ENCODE measurements around the gene KDM2B. TPM values are rescaled to one million over a fixed set of nuclear protein-coding genes. Genes with fewer than 3 reads are reported as not detected.

KDM2B gene
- total RNA-seq, 1 experiment from 2014 or later, result 39.1 TPM

GRCh38 chr12:121532503-121533393, 48.1 kb downstream of the KDM2B start:
- Histone ChIP-seq H3K36me3 (ENCODE audit: insufficient read depth, low read length) (no peaks in the 10 kb centered on the region; the same call in 1 of the 2 replicates), H3K4me3 (ENCODE audit: low read length) (no peak overlapping the region), H2AFZ (ENCODE audit: low read length) (no peak overlapping the region), H3K9ac (ENCODE audit: low read length) (no peak overlapping the region), H3K27me3 (ENCODE audit: low read length) (no peaks in the 10 kb centered on the region), H3K4me1 (ENCODE audit: low read length) (peaks cover 57% of the 10 kb centered on the region), H3K79me2 (ENCODE audit: low read length) (peaks cover 30% of the 10 kb centered on the region), H3K27ac (ENCODE audit: low read length) (peak overlapping the region; percentile 99), H4K20me1 (ENCODE audit: insufficient read depth, low read depth, low read length) (no peaks in the 10 kb centered on the region), H3K4me2 (ENCODE audit: low read depth, low read length, poor library complexity, severe bottlenecking) (no peak overlapping the region), H3K9me2 (replicated peaks; ENCODE audit: insufficient read depth, low read length) (no peaks in the 10 kb centered on the region), H3K9me3 (ENCODE audit: low read length) (no peaks in the 10 kb centered on the region)
- DNase-seq, result no peak

GRCh38 chr12:121531356-121531750, 49.5 kb downstream of the KDM2B start:
- H2AFZ ChIP-seq (ENCODE audit: low read length), result no peak overlapping the region
- no peaks in the 10 kb centered on the region; the same call in 1 of the 2 replicates for H3K36me3 ChIP-seq (ENCODE audit: insufficient read depth, low read length)
- no peak for DNase-seq
- no peaks in the 10 kb centered on the region for H4K20me1 ChIP-seq (ENCODE audit: insufficient read depth, low read depth, low read length)
- no peak overlapping the region for H3K4me2 ChIP-seq (ENCODE audit: low read depth, low read length, poor library complexity, severe bottlenecking)
- H3K27ac ChIP-seq (ENCODE audit: low read length), result peak overlapping the region; percentile 77
- H3K27me3 ChIP-seq (ENCODE audit: low read length), result no peaks in the 10 kb centered on the region
- H3K9me3 ChIP-seq (ENCODE audit: low read length), result no peaks in the 10 kb centered on the region
- peaks cover 32% of the 10 kb centered on the region for H3K79me2 ChIP-seq (ENCODE audit: low read length)
- H3K4me3 ChIP-seq (ENCODE audit: low read length), result no peak overlapping the region
- H3K4me1 ChIP-seq (ENCODE audit: low read length), result peaks cover 47% of the 10 kb centered on the region
- H3K9me2 ChIP-seq (replicated peaks; ENCODE audit: insufficient read depth, low read length), result no peaks in the 10 kb centered on the region
- H3K9ac ChIP-seq (ENCODE audit: low read length), result no peak overlapping the region

GRCh38 chr12:121530600-121531355, 50.0 kb downstream of the KDM2B start:
- Histone ChIP-seq H3K27me3 (ENCODE audit: low read length) (no peaks in the 10 kb centered on the region), H2AFZ (ENCODE audit: low read length) (peak overlapping the region; percentile 28; the same call in 1 of the 2 replicates), H3K9me2 (replicated peaks; ENCODE audit: insufficient read depth, low read length) (no peaks in the 10 kb centered on the region), H3K4me3 (ENCODE audit: low read length) (no peak overlapping the region; the same call in 1 of the 2 replicates), H3K79me2 (ENCODE audit: low read length) (peaks cover 31% of the 10 kb centered on the region), H3K4me2 (ENCODE audit: low read depth, low read length, poor library complexity, severe bottlenecking) (peak overlapping the region; percentile 40), H3K36me3 (ENCODE audit: insufficient read depth, low read length) (no peaks in the 10 kb centered on the region; the same call in 1 of the 2 replicates), H3K9me3 (ENCODE audit: low read length) (no peaks in the 10 kb centered on the region), H3K4me1 (ENCODE audit: low read length) (peaks cover 46% of the 10 kb centered on the region), H3K9ac (ENCODE audit: low read length) (peak overlapping the region; percentile 52), H3K27ac (ENCODE audit: low read length) (peak overlapping the region; percentile 77), H4K20me1 (ENCODE audit: insufficient read depth, low read depth, low read length) (no peaks in the 10 kb centered on the region)
- peak; percentile 88 for DNase-seq

GRCh38 chr12:121529184-121529583, 51.6 kb downstream of the KDM2B start:
- Histone ChIP-seq H3K79me2 (ENCODE audit: low read length) (peaks cover 18% of the 10 kb centered on the region; the same call in 1 of the 2 replicates), H3K4me2 (ENCODE audit: low read depth, low read length, poor library complexity, severe bottlenecking) (no peak overlapping the region), H3K36me3 (ENCODE audit: insufficient read depth, low read length) (no peaks in the 10 kb centered on the region; the same call in 1 of the 2 replicates), H4K20me1 (ENCODE audit: insufficient read depth, low read depth, low read length) (no peaks in the 10 kb centered on the region), H3K9me2 (replicated peaks; ENCODE audit: insufficient read depth, low read length) (no peaks in the 10 kb centered on the region), H2AFZ (ENCODE audit: low read length) (no peak overlapping the region), H3K4me1 (ENCODE audit: low read length) (peaks cover 46% of the 10 kb centered on the region), H3K4me3 (ENCODE audit: low read length) (no peak overlapping the region), H3K9ac (ENCODE audit: low read length) (no peak overlapping the region), H3K27ac (ENCODE audit: low read length) (no peak overlapping the region), H3K9me3 (ENCODE audit: low read length) (no peaks in the 10 kb centered on the region), H3K27me3 (ENCODE audit: low read length) (no peaks in the 10 kb centered on the region)
- DNase-seq, result no peak

GRCh38 chr12:121525411-121525810, 55.4 kb downstream of the KDM2B start:
- DNase-seq, result no peak
- no peaks in the 10 kb centered on the region for H4K20me1 ChIP-seq (ENCODE audit: insufficient read depth, low read depth, low read length)

GRCh38 chr12:121524196-121524916, 56.5 kb downstream of the KDM2B start:
- Histone ChIP-seq H3K4me2 (ENCODE audit: low read depth, low read length, poor library complexity, severe bottlenecking) (peak overlapping the region; percentile 63), H3K27ac (ENCODE audit: low read length) (peak overlapping the region; percentile 94), H3K9me3 (ENCODE audit: low read length) (no peaks in the 10 kb centered on the region), H3K4me3 (ENCODE audit: low read length) (peak overlapping the region; percentile 57), H4K20me1 (ENCODE audit: insufficient read depth, low read depth, low read length) (no peaks in the 10 kb centered on the region), H3K27me3 (ENCODE audit: low read length) (no peaks in the 10 kb centered on the region), H3K9ac (ENCODE audit: low read length) (peak overlapping the region; percentile 72), H2AFZ (ENCODE audit: low read length) (0 out of 2 replicates have a peak overlapping the region, but pooled peaks have one; percentile 18), H3K36me3 (ENCODE audit: insufficient read depth, low read length) (peaks cover 11% of the 10 kb centered on the region), H3K9me2 (replicated peaks; ENCODE audit: insufficient read depth, low read length) (no peaks in the 10 kb centered on the region), H3K79me2 (ENCODE audit: low read length) (peaks cover 18% of the 10 kb centered on the region; the same call in 1 of the 2 replicates), H3K4me1 (ENCODE audit: low read length) (peaks cover 38% of the 10 kb centered on the region)
- DNase-seq, result peak; percentile 86

More at GRCh38 chr12:121525411-121525810, 55.4 kb downstream of the KDM2B start:
- Histone ChIP-seq H3K4me3 (ENCODE audit: low read length) (no peak overlapping the region), H3K4me2 (ENCODE audit: low read depth, low read length, poor library complexity, severe bottlenecking) (no peak overlapping the region), H3K4me1 (ENCODE audit: low read length) (peaks cover 42% of the 10 kb centered on the region), H3K79me2 (ENCODE audit: low read length) (peaks cover 20% of the 10 kb centered on the region; the same call in 1 of the 2 replicates), H3K9me2 (replicated peaks; ENCODE audit: insufficient read depth, low read length) (no peaks in the 10 kb centered on the region), H3K9me3 (ENCODE audit: low read length) (no peaks in the 10 kb centered on the region), H3K9ac (ENCODE audit: low read length) (no peak overlapping the region), H3K27ac (ENCODE audit: low read length) (peak overlapping the region; percentile 94), H2AFZ (ENCODE audit: low read length) (no peak overlapping the region), H3K36me3 (ENCODE audit: insufficient read depth, low read length) (peaks cover 5% of the 10 kb centered on the region; the same call in 1 of the 2 replicates), H3K27me3 (ENCODE audit: low read length) (no peaks in the 10 kb centered on the region)

- peak overlapping the region; percentile 72 for H3K9ac ChIP-seq (ENCODE audit: low read length)
- peaks cover 17% of the 10 kb centered on the region for H3K36me3 ChIP-seq (ENCODE audit: insufficient read depth, low read length)
- H3K9me3 ChIP-seq (ENCODE audit: low read length), result no peaks in the 10 kb centered on the region
- H2AFZ ChIP-seq (ENCODE audit: low read length), result no peak overlapping the region
- H3K79me2 ChIP-seq (ENCODE audit: low read length), result peaks cover 17% of the 10 kb centered on the region; the same call in 1 of the 2 replicates
- peaks cover 38% of the 10 kb centered on the region for H3K4me1 ChIP-seq (ENCODE audit: low read length)
- no peaks in the 10 kb centered on the region for H3K27me3 ChIP-seq (ENCODE audit: low read length)
- H3K4me2 ChIP-seq (ENCODE audit: low read depth, low read length, poor library complexity, severe bottlenecking), result peak overlapping the region; percentile 63
- H3K27ac ChIP-seq (ENCODE audit: low read length), result peak overlapping the region; percentile 94
- H4K20me1 ChIP-seq (ENCODE audit: insufficient read depth, low read depth, low read length), result no peaks in the 10 kb centered on the region
- no peaks in the 10 kb centered on the region for H3K9me2 ChIP-seq (replicated peaks; ENCODE audit: insufficient read depth, low read length)
- peak; percentile 89 for DNase-seq
- H3K4me3 ChIP-seq (ENCODE audit: low read length), result peak overlapping the region; percentile 57
Measured at GRCh38 chr12:121523741-121524140, 57.1 kb downstream of the KDM2B start.

Data from Karpas-422 (cell line).